HG02884 (cell line): ENCODE measurements around the gene RPS21.

Experiments
- ATAC-seq: cut with Tn5 transposase; IDR thresholded peaks from one replicate; pipeline ENCODE4 v1.9.1; 2021; ENCODE audit warnings: mild to moderate bottlenecking, moderate library complexity; ENCODE audit not compliant: unreplicated experiment

The RPS21 gene

GRCh38 chr20:62376112-62377063 is 10.5 kb upstream of the RPS21 start:
- no peak for ATAC-seq

- ATAC-seq: no peak
These were observed 9.8 kb upstream of the RPS21 start for GRCh38 chr20:62377064-62377461.

GRCh38 chr20:62377615-62378178 is 9.2 kb upstream of the RPS21 start:
- no peak for ATAC-seq

- no peak for ATAC-seq
These were observed 8.7 kb upstream of the RPS21 start for GRCh38 chr20:62378215-62378614.

GRCh38 chr20:62381202-62381797 is 5.6 kb upstream of the RPS21 start:
- no peak for ATAC-seq

- ATAC-seq: no peak
These were observed 5.1 kb upstream of the RPS21 start for GRCh38 chr20:62381842-62382241.

GRCh38 chr20:62382306-62383198 is 4.4 kb upstream of the RPS21 start:
- peak; percentile 68 for ATAC-seq

GRCh38 chr20:62387219-62387913 is 463 bp downstream of the RPS21 start:
- no peak for ATAC-seq

GRCh38 chr20:62387933-62388635 is 1.2 kb downstream of the RPS21 start:
- no peak for ATAC-seq

- no peak for ATAC-seq
These were observed 2.1 kb downstream of the RPS21 start for GRCh38 chr20:62388839-62389600.

GRCh38 chr20:62389601-62390087 is 2.7 kb downstream of the RPS21 start:
- no peak for ATAC-seq

- ATAC-seq: no peak
These were observed 3.6 kb downstream of the RPS21 start for GRCh38 chr20:62390317-62391164.

- no peak for ATAC-seq
These were observed 4.5 kb downstream of the RPS21 start for GRCh38 chr20:62391165-62392076.

GRCh38 chr20:62392077-62392418 is 5.1 kb downstream of the RPS21 start:
- no peak for ATAC-seq

GRCh38 chr20:62392621-62393334 is 5.9 kb downstream of the RPS21 start:
- no peak for ATAC-seq

- ATAC-seq: no peak
These were observed 6.4 kb downstream of the RPS21 start for GRCh38 chr20:62393335-62393665.
